ENCODE measurements around the gene PLCB1.

DNA sequence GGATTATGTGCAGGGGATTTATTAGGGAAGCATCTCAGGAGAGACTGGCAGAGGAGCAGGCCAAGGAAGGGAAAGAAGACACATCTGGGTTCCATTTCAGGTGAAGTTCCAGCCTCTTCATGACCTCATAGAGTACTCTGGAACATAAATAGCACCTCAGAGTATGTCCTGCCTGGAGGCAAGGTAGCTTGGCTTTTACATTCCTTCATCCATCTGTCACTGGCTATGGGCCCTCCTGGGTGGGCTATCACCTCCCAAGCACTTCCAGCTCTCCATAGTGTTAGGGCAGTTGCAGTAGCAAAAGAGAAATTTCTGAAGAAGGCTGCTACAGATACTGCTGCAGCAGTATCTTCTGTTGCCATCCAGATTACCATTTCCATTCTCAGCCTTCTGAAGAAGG lies 116.0 kb downstream of the PLCB1 start:
- TF ChIP-seq POLR2A (IDR thresholded peaks at IDR 0.05; ENCODE audit: low read depth, low read length) (no peak), CBX3 (IDR thresholded peaks at IDR 0.05; ENCODE audit: borderline replicate concordance, low read depth) (no peak), EZH2 (IDR thresholded peaks at IDR 0.05; ENCODE audit: borderline replicate concordance, control insufficient read depth, low read depth, low read length) (no peak), RAD51 (IDR thresholded peaks at IDR 0.05) (no peak), CTCF (IDR thresholded peaks at IDR 0.05 in 2 of 3, conservative IDR thresholded peaks at IDR 0.05 in 1 of 3; ENCODE audit: control insufficient read depth in 2 of 3, extremely low read depth in 1 of 3, insufficient read depth in 1 of 3, low read depth in 3 of 3, low read length in 3 of 3) (no peak), SREBF2 (IDR thresholded peaks at IDR 0.05; ENCODE audit: low read length) (no peak), SMC3 (IDR thresholded peaks at IDR 0.05; ENCODE audit: borderline replicate concordance, low read length) (no peak), HCFC1 (IDR thresholded peaks at IDR 0.05; ENCODE audit: low read length) (no peak), FOS (IDR thresholded peaks at IDR 0.05; ENCODE audit: borderline replicate concordance, extremely low read depth, insufficient read length) (no peak), SRF (IDR thresholded peaks at IDR 0.05; ENCODE audit: low read depth in 2 of 2, low read length in 2 of 2) (no peak)
